HG02588 (cell line): ENCODE measurements around the gene SLC15A3.
A peak's percentile ranks its signal among the peaks of the same experiment; 100 is the strongest.

Experiments used
- ATAC-seq: cut with Tn5 transposase; IDR thresholded peaks from one replicate; pipeline ENCODE4 v1.9.1; 2021; ENCODE audit warnings: mild to moderate bottlenecking, moderate library complexity; ENCODE audit not compliant: unreplicated experiment

The SLC15A3 gene

GRCh38 chr11:60951904-60952741, at the start of gene SLC15A3:
Gene SLC15A3, minus strand, starts transcription at chr11:60952176. Its CDS starts 625 bp downstream, at chr11:60951551.
- ATAC-seq = peak; percentile 68

- ATAC-seq = no peak
Measured at GRCh38 chr11:61000426-61000825, 48.5 kb upstream of the SLC15A3 start.

GRCh38 chr11:60996381-60997138, 44.6 kb upstream of the SLC15A3 start:
- ATAC-seq = no peak

GRCh38 chr11:60995798-60996197, 43.8 kb upstream of the SLC15A3 start:
- no peak for ATAC-seq

GRCh38 chr11:60994541-60995080, 42.6 kb upstream of the SLC15A3 start:
- no peak for ATAC-seq

GRCh38 chr11:60993615-60994014, 41.6 kb upstream of the SLC15A3 start:
- no peak for ATAC-seq

GRCh38 chr11:60992842-60993409, 41.0 kb upstream of the SLC15A3 start:
- ATAC-seq = no peak

GRCh38 chr11:60991457-60991856, 39.5 kb upstream of the SLC15A3 start:
- no peak for ATAC-seq

- no peak for ATAC-seq
Measured at GRCh38 chr11:60989093-60989650, 37.2 kb upstream of the SLC15A3 start.

GRCh38 chr11:60988658-60989057, 36.7 kb upstream of the SLC15A3 start:
- ATAC-seq = no peak

GRCh38 chr11:60987577-60988277, 35.8 kb upstream of the SLC15A3 start:
- no peak for ATAC-seq

- no peak for ATAC-seq
Measured at GRCh38 chr11:60985991-60986915, 34.3 kb upstream of the SLC15A3 start.

GRCh38 chr11:60985501-60985900, 33.5 kb upstream of the SLC15A3 start:
- ATAC-seq = no peak

GRCh38 chr11:60984636-60985035, 32.7 kb upstream of the SLC15A3 start:
- ATAC-seq = no peak

- no peak for ATAC-seq
Measured at GRCh38 chr11:60984149-60984548, 32.2 kb upstream of the SLC15A3 start.

- no peak for ATAC-seq
Measured at GRCh38 chr11:60982184-60982583, 30.2 kb upstream of the SLC15A3 start.

GRCh38 chr11:60981515-60981914, 29.5 kb upstream of the SLC15A3 start:
- no peak for ATAC-seq

GRCh38 chr11:60978546-60979380, 26.8 kb upstream of the SLC15A3 start:
- peak; percentile 56 for ATAC-seq

- no peak for ATAC-seq
Measured at GRCh38 chr11:60977836-60978235, 25.9 kb upstream of the SLC15A3 start.
